GM12873 (cell line): Measurements from ENCODE around the gene ACAT1.

Source experiments
- TF ChIP-seq, protein P1 (sequence below): IDR thresholded peaks from 2 replicates; pipeline ENCODE4 v1.5.1; 2012; ENCODE audit warnings: low read depth, mild to moderate bottlenecking, moderate library complexity, low read length, control low read depth; ENCODE audit not compliant: insufficient read depth; ENCODE audit errors: missing control alignments

Gene ACAT1

DNA sequence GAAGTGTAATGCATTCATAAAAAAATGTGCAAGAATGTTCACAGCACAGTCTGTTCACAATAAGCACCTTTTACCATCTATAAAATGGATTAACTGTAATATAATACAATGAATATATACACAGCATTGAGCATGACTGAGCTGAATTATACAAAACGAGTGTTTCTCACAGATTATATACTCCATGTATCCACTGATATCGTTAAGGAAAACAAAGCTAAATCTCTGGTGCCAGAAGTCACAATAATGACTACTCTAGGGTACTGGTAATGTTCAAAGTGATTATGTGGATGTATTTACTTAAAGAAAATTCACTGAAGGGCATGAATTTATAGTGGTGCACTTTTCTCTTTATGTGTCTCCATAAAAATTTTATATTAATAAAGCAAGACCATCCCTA is 33.2 kb downstream of the ACAT1 start:
- TF ChIP-seq, protein P1, sequence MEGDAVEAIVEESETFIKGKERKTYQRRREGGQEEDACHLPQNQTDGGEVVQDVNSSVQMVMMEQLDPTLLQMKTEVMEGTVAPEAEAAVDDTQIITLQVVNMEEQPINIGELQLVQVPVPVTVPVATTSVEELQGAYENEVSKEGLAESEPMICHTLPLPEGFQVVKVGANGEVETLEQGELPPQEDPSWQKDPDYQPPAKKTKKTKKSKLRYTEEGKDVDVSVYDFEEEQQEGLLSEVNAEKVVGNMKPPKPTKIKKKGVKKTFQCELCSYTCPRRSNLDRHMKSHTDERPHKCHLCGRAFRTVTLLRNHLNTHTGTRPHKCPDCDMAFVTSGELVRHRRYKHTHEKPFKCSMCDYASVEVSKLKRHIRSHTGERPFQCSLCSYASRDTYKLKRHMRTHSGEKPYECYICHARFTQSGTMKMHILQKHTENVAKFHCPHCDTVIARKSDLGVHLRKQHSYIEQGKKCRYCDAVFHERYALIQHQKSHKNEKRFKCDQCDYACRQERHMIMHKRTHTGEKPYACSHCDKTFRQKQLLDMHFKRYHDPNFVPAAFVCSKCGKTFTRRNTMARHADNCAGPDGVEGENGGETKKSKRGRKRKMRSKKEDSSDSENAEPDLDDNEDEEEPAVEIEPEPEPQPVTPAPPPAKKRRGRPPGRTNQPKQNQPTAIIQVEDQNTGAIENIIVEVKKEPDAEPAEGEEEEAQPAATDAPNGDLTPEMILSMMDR, result no peak

DNA sequence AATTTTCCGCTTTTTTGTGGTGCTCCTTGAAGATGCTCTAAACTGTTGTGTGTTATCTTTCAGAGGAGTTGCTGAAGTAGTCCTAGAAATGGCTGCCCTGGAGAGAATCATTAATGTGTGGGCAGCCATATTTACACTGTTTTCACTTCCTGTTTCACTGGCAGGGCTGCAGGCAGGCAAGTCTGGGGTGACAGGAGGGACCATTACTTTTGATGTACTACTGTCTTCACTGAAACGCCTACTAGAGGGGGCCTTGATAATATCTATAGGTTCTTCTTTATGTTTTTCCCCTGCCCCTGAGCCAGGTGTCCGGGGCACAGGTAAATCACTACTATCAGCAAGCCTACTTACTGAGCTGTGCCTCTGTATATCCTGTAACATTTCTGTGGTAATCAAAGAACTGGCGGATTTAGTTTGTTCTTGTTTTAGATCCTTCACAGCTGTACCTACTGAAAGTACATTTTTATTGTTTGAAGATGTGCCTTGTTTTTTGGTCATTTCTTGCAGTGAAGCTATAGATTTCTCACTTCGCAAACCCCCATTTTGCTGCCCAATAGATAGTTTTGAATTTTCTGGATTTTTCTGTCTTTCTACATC is 39.7 kb downstream of the ACAT1 start:
- TF ChIP-seq, protein P1, result no peak

DNA sequence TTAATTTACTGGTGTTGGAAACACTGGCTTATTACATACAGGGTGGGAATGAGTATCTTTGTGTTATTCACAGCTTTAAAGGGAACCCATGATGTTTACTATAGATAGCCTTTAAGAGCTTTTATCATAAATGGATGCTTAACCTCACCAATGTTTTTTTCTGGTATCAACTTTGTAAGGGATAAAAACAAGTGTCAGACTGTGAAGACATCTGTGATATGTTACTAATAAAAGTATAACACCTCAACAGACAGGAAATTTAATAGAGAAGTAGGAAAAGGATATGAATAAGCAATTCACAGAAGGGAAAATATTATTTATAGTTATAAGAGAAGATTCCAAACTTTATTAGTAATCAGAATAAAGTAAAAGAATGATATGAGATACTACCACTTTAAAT is 46.3 kb downstream of the ACAT1 start:
- TF ChIP-seq, protein P1, result no peak

DNA sequence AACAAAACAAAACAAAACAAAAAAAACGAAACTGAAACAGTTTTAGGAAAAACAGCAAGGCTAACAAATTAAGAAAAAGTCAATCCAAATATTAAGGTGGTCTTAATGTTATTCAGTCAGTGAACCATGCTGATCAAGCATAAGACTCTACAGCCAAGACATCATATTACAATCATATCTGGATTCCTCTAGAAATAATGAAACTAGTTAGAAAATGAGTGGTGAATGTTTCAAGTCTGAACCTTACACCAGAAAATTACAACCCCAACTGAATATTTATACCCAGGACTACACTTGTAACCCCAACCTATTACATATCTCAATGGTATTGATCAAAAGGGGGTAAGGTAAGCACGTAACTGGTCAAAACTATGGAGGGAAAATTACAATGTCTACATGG is 48.8 kb downstream of the ACAT1 start:
- TF ChIP-seq, protein P1, result no peak

DNA sequence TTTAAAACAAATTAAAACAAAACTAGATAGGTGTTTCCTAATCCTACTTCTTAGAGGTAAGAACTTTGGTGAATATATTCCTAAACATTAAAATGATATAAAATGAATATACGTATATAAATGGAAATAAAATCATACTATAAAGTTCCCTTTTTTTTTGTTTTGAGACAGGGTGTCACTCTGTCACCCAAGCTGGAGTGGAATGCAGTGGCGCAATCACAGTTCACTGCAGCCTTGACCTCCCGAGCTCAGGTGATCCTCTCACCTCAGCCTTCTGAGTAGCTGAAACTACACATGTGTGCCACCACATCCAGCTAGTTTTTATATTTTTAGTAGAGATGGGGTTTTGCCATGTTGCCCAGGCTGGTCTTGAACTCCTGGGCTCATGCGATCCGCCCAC is 56.2 kb downstream of the ACAT1 start:
- TF ChIP-seq, protein P1, result no peak

DNA sequence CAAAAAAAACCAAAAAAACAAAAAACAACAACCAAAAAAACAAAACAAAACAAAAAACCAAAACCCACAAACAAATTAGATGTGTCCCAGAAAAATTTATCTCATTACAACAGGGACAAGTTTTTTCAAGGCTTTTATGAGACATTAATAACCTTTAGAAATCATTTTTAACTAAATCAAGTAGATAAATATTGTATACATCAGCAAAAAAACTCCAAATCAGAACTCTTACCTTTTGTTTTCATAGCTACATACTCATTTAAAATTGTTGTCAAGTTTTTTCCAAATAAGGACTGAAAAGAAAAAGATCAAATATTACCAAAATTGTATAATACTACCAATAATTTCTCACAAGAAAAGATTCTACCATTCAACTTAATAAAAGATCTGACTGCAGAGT is 72.4 kb downstream of the ACAT1 start:
- TF ChIP-seq, protein P1, result no peak

DNA sequence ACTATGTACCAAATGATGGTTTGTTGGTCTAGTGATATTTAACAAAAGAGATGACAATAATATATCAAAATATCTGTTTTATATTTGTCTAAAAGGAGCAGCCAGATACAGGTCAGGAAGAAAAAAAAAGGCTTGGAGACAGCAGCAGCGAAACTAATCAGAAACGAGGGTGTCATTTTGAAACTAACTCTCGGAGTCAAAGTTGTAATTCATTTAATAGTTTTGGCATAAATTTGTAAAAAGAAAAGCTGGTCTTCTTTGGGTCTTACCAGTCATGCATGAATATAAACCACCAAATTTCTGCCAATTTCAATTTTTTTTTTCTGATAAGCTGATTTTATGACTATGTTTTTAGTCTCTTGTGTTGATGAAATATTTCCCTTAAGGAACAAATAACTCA is 75.5 kb downstream of the ACAT1 start:
- TF ChIP-seq, protein P1, result no peak
